Liver (tissue), 9 donors: ENCODE measurements around the gene BIRC5. TPM values are rescaled to one million over a fixed set of nuclear protein-coding genes. Genes with fewer than 3 reads are reported as not detected.

Experiments used
- DNase-seq: peaks from one replicate; pipeline ENCODE4 v3.0.0-alpha.2; 2017; ENCODE audit warnings: low spot score
- H3K27ac ChIP-seq, 2 donors: one replicate each; pipeline ENCODE4 v1.7.0; 2013; ENCODE audit warnings: inconsistent platforms in 2 of 2, low read length in 2 of 2, control low read depth in 1 of 2, low read depth in 1 of 2, mild to moderate bottlenecking in 1 of 2
- H3K27me3 ChIP-seq, 4 donors: one replicate each; pipeline versions ENCODE4 v1.6.1 to v1.7.0; 2013; ENCODE audit warnings: low read length in 3 of 4, inconsistent platforms in 1 of 4, mild to moderate bottlenecking in 1 of 4, moderate library complexity in 1 of 4; ENCODE audit not compliant: control insufficient read depth in 4 of 4, insufficient read depth in 4 of 4
- H3K36me3 ChIP-seq, 4 donors: one replicate each; pipeline versions ENCODE4 v1.6.1 to v1.7.0; 2013; ENCODE audit warnings: low read length in 3 of 4, mild to moderate bottlenecking in 3 of 4, low read depth in 1 of 4, moderate library complexity in 1 of 4; ENCODE audit not compliant: control insufficient read depth in 4 of 4, insufficient read depth in 3 of 4
- H3K4me1 ChIP-seq, 4 donors: one replicate each; pipeline versions ENCODE4 v1.6.1 to v1.7.0; 2013; ENCODE audit warnings: low read length in 3 of 4, mild to moderate bottlenecking in 3 of 4, moderate library complexity in 1 of 4; ENCODE audit not compliant: control insufficient read depth in 4 of 4, insufficient read depth in 4 of 4
- H3K4me3 ChIP-seq, 3 donors: one replicate each; pipeline versions ENCODE4 v1.6.1 to v1.7.0; 2013; ENCODE audit warnings: low read length in 3 of 3, control low read depth in 1 of 3, low read depth in 1 of 3, mild to moderate bottlenecking in 1 of 3
- H3K9ac ChIP-seq, 2 donors: one replicate each; pipeline ENCODE4 v1.7.0; 2013; ENCODE audit warnings: low read length in 2 of 2, mild to moderate bottlenecking in 2 of 2, moderate library complexity in 2 of 2, control low read depth in 1 of 2, low read depth in 1 of 2
- H3K9me3 ChIP-seq, 4 donors: one replicate each; pipeline versions ENCODE4 v1.6.1 to v1.7.0; 2013; ENCODE audit warnings: low read length in 3 of 4; ENCODE audit not compliant: control insufficient read depth in 4 of 4
- FOXA1 ChIP-seq: IDR thresholded peaks from 2 replicates; pipeline ENCODE4 v1.6.1; 2016; ENCODE audit warnings: antibody characterized with exemption
- FOXA2 ChIP-seq: IDR thresholded peaks from 2 replicates; pipeline ENCODE4 v1.6.1; 2016; ENCODE audit warnings: antibody characterized with exemption
- GABPA ChIP-seq, 2 donors: IDR thresholded peaks in 1 of 2; conservative IDR thresholded peaks in 1 of 2; 2 replicates each; pipeline ENCODE4 v1.6.1; 2016; ENCODE audit warnings: antibody characterized with exemption in 2 of 2, mild to moderate bottlenecking in 1 of 2, moderate library complexity in 1 of 2
- HNF4A ChIP-seq, 2 donors: conservative IDR thresholded peaks; 2 replicates each; pipeline ENCODE4 v1.6.1; 2016; ENCODE audit warnings: antibody characterized with exemption in 2 of 2, mild to moderate bottlenecking in 2 of 2
- HNF4G ChIP-seq: IDR thresholded peaks from 2 replicates; pipeline ENCODE4 v1.6.1; 2016; ENCODE audit warnings: antibody characterized with exemption
- JUND ChIP-seq, 2 donors: IDR thresholded peaks; 2 replicates each; pipeline ENCODE4 v1.6.1; 2016; ENCODE audit warnings: antibody characterized with exemption in 2 of 2
- MAX ChIP-seq: IDR thresholded peaks from 2 replicates; pipeline ENCODE4 v1.6.1; 2016; ENCODE audit warnings: antibody characterized with exemption
- NR2F2 ChIP-seq: IDR thresholded peaks from 2 replicates; pipeline ENCODE4 v1.6.1; 2016; ENCODE audit warnings: antibody characterized with exemption
- RXRA ChIP-seq, 2 donors: IDR thresholded peaks; 2 replicates each; pipeline ENCODE4 v1.6.1; 2017 to 2018; ENCODE audit warnings: antibody characterized with exemption in 2 of 2, mild to moderate bottlenecking in 1 of 2
- SP1 ChIP-seq: IDR thresholded peaks from 2 replicates; pipeline ENCODE4 v1.6.1; 2018; ENCODE audit warnings: antibody characterized with exemption, mild to moderate bottlenecking
- TAF1 ChIP-seq: conservative IDR thresholded peaks from 2 replicates; pipeline ENCODE4 v1.6.1; 2016; ENCODE audit warnings: antibody characterized with exemption, mild to moderate bottlenecking
- YY1 ChIP-seq: IDR thresholded peaks from 2 replicates; pipeline ENCODE4 v1.6.1; 2016; ENCODE audit warnings: antibody characterized with exemption, mild to moderate bottlenecking
- ZBTB33 ChIP-seq: IDR thresholded peaks from 2 replicates; pipeline ENCODE4 v1.6.1; 2016; ENCODE audit warnings: antibody characterized with exemption
- WGBS: extraction: QIAGEN DNeasy Blood & Tissue Kit; methylation state at CpG from one replicate; pipeline ENCODE4 v1.1.7; 2013; 5-methylcytosine and 5-hydroxymethylcytosine counted together
- polyA plus RNA-seq, 2 donors: library from polyadenylated mRNA; stranded (reverse) in 1 of 2; unstranded in 1 of 2; fragments of 200-250 nt in 1 of 2; fragments of >200 nt in 1 of 2; fragmentation: Nextera tagmentation in 1 of 2; extraction: Ambion mirVana in 1 of 2; gene quantifications; one replicate each; pipeline versions ENCODE4 v1.2.1 to v1.2.3, GENCODE V29; 2013 to 2015
- total RNA-seq, 2 donors: library from RNA; depleted of rRNA; stranded (reverse); fragments of >200 nt; gene quantifications; one replicate each; pipeline ENCODE4 v1.2.3, GENCODE V29; 2014
- TF ChIP-seq, protein P1 (sequence below): IDR thresholded peaks from 2 replicates; pipeline ENCODE4 v1.6.1; 2016; ENCODE audit warnings: antibody characterized with exemption, mild to moderate bottlenecking
- TF ChIP-seq, protein P2 (sequence below): IDR thresholded peaks from 2 replicates; pipeline ENCODE4 v1.6.1; 2016; ENCODE audit warnings: antibody characterized with exemption
- TF ChIP-seq, protein P3 (sequence below): fragments of 150-350 bp; IDR thresholded peaks from 2 replicates; pipeline ENCODE4 v1.5.1; 2017; ENCODE audit warnings: improper control_type of control experiment, low read depth, low read length; ENCODE audit not compliant: missing input control
- donor health status: healthy.
- donor health status: healthy.
- donor health status: healthy.
- donor health status: healthy.
- donor health status: healthy.

Gene BIRC5
- total and polyA plus RNA-seq, 4 donors = 0.42 to 73.2 (median 3.1) TPM

GRCh38 chr17:78223765-78224164, 9.7 kb downstream of the BIRC5 start (continued):
- TF ChIP-seq ZBTB33 (no peak), SP1 (no peak), RXRA (IDR thresholded peaks at IDR 0.05) (no peak), MAX (no peak), FOXA2 (no peak)

- H3K9ac ChIP-seq = no peak overlapping the region
- no peak overlapping the region for H3K27ac ChIP-seq
- WGBS = 88% methylated on average over 27 of the region's 27 CpGs
Measured at GRCh38 chr17:78224231-78225087, 10.4 kb downstream of the BIRC5 start.

DNA sequence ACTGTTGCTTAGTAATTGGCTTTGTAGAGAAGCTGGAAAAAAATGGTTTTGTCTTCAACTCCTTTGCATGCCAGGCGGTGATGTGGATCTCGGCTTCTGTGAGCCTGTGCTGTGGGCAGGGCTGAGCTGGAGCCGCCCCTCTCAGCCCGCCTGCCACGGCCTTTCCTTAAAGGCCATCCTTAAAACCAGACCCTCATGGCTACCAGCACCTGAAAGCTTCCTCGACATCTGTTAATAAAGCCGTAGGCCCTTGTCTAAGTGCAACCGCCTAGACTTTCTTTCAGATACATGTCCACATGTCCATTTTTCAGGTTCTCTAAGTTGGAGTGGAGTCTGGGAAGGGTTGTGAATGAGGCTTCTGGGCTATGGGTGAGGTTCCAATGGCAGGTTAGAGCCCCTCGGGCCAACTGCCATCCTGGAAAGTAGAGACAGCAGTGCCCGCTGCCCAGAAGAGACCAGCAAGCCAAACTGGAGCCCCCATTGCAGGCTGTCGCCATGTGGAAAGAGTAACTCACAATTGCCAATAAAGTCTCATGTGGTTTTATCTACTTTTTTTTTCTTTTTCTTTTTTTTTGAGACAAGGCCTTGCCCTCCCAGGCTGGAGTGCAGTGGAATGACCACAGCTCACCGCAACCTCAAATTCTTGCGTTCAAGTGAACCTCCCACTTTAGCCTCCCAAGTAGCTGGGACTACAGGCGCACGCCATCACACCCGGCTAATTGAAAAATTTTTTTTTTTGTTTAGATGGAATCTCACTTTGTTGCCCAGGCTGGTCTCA, 11.2 kb downstream of the BIRC5 start:
- no peak for TF ChIP-seq HNF4G
- TF ChIP-seq GABPA (IDR thresholded peaks at IDR 0.05 in 1 of 2, conservative IDR thresholded peaks at IDR 0.05 in 1 of 2) = no peak
- TF ChIP-seq TAF1 = no peak
- TF ChIP-seq RXRA (IDR thresholded peaks at IDR 0.05) = no peak
- TF ChIP-seq, protein P1, sequence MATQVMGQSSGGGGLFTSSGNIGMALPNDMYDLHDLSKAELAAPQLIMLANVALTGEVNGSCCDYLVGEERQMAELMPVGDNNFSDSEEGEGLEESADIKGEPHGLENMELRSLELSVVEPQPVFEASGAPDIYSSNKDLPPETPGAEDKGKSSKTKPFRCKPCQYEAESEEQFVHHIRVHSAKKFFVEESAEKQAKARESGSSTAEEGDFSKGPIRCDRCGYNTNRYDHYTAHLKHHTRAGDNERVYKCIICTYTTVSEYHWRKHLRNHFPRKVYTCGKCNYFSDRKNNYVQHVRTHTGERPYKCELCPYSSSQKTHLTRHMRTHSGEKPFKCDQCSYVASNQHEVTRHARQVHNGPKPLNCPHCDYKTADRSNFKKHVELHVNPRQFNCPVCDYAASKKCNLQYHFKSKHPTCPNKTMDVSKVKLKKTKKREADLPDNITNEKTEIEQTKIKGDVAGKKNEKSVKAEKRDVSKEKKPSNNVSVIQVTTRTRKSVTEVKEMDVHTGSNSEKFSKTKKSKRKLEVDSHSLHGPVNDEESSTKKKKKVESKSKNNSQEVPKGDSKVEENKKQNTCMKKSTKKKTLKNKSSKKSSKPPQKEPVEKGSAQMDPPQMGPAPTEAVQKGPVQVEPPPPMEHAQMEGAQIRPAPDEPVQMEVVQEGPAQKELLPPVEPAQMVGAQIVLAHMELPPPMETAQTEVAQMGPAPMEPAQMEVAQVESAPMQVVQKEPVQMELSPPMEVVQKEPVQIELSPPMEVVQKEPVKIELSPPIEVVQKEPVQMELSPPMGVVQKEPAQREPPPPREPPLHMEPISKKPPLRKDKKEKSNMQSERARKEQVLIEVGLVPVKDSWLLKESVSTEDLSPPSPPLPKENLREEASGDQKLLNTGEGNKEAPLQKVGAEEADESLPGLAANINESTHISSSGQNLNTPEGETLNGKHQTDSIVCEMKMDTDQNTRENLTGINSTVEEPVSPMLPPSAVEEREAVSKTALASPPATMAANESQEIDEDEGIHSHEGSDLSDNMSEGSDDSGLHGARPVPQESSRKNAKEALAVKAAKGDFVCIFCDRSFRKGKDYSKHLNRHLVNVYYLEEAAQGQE = no peak
- no peak for TF ChIP-seq FOXA1
- TF ChIP-seq ZBTB33 = no peak
- no peak for TF ChIP-seq NR2F2
- TF ChIP-seq HNF4A (conservative IDR thresholded peaks at IDR 0.05) = no peak
- TF ChIP-seq, protein P2, sequence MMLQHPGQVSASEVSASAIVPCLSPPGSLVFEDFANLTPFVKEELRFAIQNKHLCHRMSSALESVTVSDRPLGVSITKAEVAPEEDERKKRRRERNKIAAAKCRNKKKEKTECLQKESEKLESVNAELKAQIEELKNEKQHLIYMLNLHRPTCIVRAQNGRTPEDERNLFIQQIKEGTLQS = no peak
- TF ChIP-seq FOXA2 = no peak
- TF ChIP-seq MAX = no peak
- no peak for TF ChIP-seq YY1
- TF ChIP-seq JUND (IDR thresholded peaks at IDR 0.05) = no peak
- no peak for TF ChIP-seq SP1
- TF ChIP-seq, protein P3, sequence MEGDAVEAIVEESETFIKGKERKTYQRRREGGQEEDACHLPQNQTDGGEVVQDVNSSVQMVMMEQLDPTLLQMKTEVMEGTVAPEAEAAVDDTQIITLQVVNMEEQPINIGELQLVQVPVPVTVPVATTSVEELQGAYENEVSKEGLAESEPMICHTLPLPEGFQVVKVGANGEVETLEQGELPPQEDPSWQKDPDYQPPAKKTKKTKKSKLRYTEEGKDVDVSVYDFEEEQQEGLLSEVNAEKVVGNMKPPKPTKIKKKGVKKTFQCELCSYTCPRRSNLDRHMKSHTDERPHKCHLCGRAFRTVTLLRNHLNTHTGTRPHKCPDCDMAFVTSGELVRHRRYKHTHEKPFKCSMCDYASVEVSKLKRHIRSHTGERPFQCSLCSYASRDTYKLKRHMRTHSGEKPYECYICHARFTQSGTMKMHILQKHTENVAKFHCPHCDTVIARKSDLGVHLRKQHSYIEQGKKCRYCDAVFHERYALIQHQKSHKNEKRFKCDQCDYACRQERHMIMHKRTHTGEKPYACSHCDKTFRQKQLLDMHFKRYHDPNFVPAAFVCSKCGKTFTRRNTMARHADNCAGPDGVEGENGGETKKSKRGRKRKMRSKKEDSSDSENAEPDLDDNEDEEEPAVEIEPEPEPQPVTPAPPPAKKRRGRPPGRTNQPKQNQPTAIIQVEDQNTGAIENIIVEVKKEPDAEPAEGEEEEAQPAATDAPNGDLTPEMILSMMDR = no peak
- no peak overlapping the region for H3K9ac ChIP-seq
- H3K27me3 ChIP-seq = no peaks in the 10 kb centered on the region
- no peak overlapping the region for H3K4me3 ChIP-seq
- no peak overlapping the region for H3K27ac ChIP-seq
- no peaks in the 10 kb centered on the region for H3K36me3 ChIP-seq
- H3K4me1 ChIP-seq = peaks cover 0 to 3% (median 0%) of the 10 kb centered on the region in 4 donors
- no peak for DNase-seq
- no peaks in the 10 kb centered on the region for H3K9me3 ChIP-seq
- 98% methylated on average over 16 of the region's 16 CpGs for WGBS

More at GRCh38 chr17:78224231-78225087, 10.4 kb downstream of the BIRC5 start:
- Histone ChIP-seq H3K27me3 (no peaks in the 10 kb centered on the region), H3K4me3 (no peak overlapping the region), H3K4me1 (peaks cover 0 to 3% (median 0%) of the 10 kb centered on the region in 4 donors), H3K36me3 (no peaks in the 10 kb centered on the region), H3K9me3 (no peaks in the 10 kb centered on the region)
- no peak for TF ChIP-seq RXRA (IDR thresholded peaks at IDR 0.05)
- TF ChIP-seq, protein P2 = no peak
- no peak for TF ChIP-seq FOXA2
- no peak for DNase-seq
